ENCODE measurements around the gene HNRNPH1.

Gene HNRNPH1

GRCh38 chr5:179610109-179610902 lies 13.2 kb downstream of the HNRNPH1 start:
- TF ChIP-seq MAX (IDR thresholded peaks at IDR 0.05; ENCODE audit: low read depth, low read length) (no peak), POLR2A (IDR thresholded peaks at IDR 0.05; ENCODE audit: extremely low read depth, insufficient read length) (no peak), CTCF (IDR thresholded peaks at IDR 0.05; ENCODE audit: low read depth, low read length) (no peak), MYC (IDR thresholded peaks at IDR 0.05; ENCODE audit: low read depth, low read length) (no peak)
- H3K4me3 ChIP-seq (ENCODE audit: low read depth, low read length): no peak overlapping the region
- peak; percentile 23 for DNase-seq (ENCODE audit: low read depth)

- no peak for DNase-seq (ENCODE audit: low read depth)
- no peak overlapping the region for H3K4me3 ChIP-seq (ENCODE audit: low read depth, low read length)
- TF ChIP-seq MAX (IDR thresholded peaks at IDR 0.05; ENCODE audit: low read depth, low read length) (no peak), MYC (IDR thresholded peaks at IDR 0.05; ENCODE audit: low read depth, low read length) (no peak), POLR2A (IDR thresholded peaks at IDR 0.05; ENCODE audit: extremely low read depth, insufficient read length) (no peak), CTCF (IDR thresholded peaks at IDR 0.05; ENCODE audit: low read depth, low read length) (no peak)
Measured at GRCh38 chr5:179609834-179610108, 13.7 kb downstream of the HNRNPH1 start.

DNA sequence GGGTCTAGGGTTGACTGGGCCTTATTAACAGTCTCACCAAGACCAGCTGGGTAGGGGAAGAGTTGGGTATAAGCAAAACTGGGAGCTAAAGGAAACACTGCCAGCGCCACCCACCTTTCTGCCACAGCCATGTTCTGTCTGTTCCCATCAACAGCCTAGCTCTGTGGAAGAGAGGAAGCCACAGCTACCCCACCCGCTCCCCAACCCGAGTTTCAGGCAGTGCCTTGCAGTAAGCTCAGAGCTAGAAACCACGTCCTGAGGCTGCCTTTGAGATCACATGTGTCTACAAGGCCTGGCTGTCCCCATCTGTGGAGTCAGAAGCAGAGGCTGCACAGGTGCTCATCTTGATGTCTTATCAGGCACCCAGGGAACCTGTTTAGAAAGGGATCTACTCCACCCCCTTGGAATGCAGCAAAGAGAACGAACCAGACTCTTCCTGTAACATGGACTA lies 15.3 kb downstream of the HNRNPH1 start:
- H3K4me3 ChIP-seq (ENCODE audit: low read depth, low read length): no peak overlapping the region
- DNase-seq (ENCODE audit: low read depth): peak; percentile 60
- TF ChIP-seq CTCF (IDR thresholded peaks at IDR 0.05; ENCODE audit: low read depth, low read length) (no peak), MAX (IDR thresholded peaks at IDR 0.05; ENCODE audit: low read depth, low read length) (peak; percentile 53), POLR2A (IDR thresholded peaks at IDR 0.05; ENCODE audit: extremely low read depth, insufficient read length) (no peak)

DNA sequence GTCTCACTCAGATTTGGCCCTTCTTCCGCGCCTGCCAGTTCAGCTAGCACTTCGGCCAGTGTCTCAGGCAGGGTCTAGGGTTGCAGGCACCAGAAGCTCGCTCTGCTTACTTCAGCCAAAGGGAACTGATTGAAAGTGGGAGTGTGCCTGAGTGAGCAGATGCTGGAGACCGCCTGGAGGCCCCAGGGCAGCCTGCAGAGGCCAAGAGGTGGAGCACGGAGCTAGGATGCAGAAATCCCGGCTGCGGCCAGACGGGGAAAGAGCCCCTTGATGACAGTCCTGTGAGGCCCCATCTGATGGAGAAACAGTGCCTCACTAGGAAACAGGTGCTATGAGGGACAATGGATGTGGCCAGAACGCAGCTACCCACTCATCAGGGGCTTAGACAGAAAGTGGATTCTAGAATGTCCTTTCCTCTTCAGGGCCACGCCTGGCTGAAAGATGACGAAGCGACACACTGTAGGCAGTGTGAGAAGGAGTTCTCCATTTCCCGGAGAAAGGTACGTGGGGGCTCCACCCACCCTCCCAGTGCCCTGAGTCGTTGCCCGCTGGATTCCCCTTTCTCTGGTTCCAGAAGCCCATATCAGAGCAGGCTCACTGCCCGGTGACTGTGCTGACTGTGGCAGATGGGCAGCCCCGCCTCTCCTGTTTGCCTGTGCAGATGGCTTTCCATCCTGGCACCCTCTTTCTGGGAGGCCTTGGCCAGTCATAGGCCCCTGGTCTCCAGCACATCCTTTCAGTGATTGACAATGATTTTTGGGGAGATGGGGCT lies 16.1 kb downstream of the HNRNPH1 start:
- H3K4me3 ChIP-seq (ENCODE audit: low read depth, low read length): no peak overlapping the region
- TF ChIP-seq MYC (IDR thresholded peaks at IDR 0.05; ENCODE audit: low read depth, low read length) (no peak), MAX (IDR thresholded peaks at IDR 0.05; ENCODE audit: low read depth, low read length) (no peak), CTCF (IDR thresholded peaks at IDR 0.05; ENCODE audit: low read depth, low read length) (no peak), POLR2A (IDR thresholded peaks at IDR 0.05; ENCODE audit: extremely low read depth, insufficient read length) (no peak)
- DNase-seq (ENCODE audit: low read depth): peak; percentile 9

DNA sequence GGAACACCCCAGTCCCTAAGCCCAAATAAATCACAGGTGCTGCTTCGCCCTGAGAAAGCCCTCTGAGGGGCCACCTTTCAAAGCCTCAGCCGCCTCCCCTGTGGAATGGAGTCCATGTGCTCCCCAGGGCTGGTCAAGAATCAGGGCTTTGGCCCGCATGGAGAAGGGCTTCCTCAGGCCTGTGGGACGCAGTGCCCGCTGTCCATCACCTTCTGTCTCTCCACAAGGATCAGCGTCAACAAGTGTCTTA lies 16.6 kb downstream of the HNRNPH1 start:
- H3K4me3 ChIP-seq (ENCODE audit: low read depth, low read length): no peak overlapping the region
- no peak for DNase-seq (ENCODE audit: low read depth)
- no peak for TF ChIP-seq MYC (IDR thresholded peaks at IDR 0.05; ENCODE audit: low read depth, low read length)
- no peak for TF ChIP-seq POLR2A (IDR thresholded peaks at IDR 0.05; ENCODE audit: extremely low read depth, insufficient read length)
- no peak for TF ChIP-seq CTCF (IDR thresholded peaks at IDR 0.05; ENCODE audit: low read depth, low read length)
- no peak for TF ChIP-seq MAX (IDR thresholded peaks at IDR 0.05; ENCODE audit: low read depth, low read length)

Data from NB4 (cell line).